ENCODE results near the gene ZNF646. TPM values are rescaled to one million over a fixed set of nuclear protein-coding genes. Genes with fewer than 3 reads are reported as not detected.
"Not testable (repeated sequence)": the region's sequence is repeated elsewhere in the genome, so short reads cannot be mapped to it uniquely, and the experiment has no call there.

Gene ZNF646
- total and polyA plus RNA-seq, 4 donors: 0.89 to 9.6 (median 4.0) TPM

GRCh38 chr16:31099860-31100638 lies 25.8 kb downstream of the ZNF646 start:
- H3K36me3 ChIP-seq (ENCODE audit: control insufficient read depth in 4 of 4, insufficient read depth in 3 of 4, low read depth in 1 of 4, low read length in 3 of 4): no peaks in the 10 kb centered on the region

GRCh38 chr16:31100876-31101641 lies 26.8 kb downstream of the ZNF646 start:
- not testable (repeated sequence) for H3K4me1 ChIP-seq (ENCODE audit: control insufficient read depth in 4 of 4, insufficient read depth in 4 of 4, low read length in 3 of 4); H3K9me3 ChIP-seq (ENCODE audit: control insufficient read depth in 4 of 4, low read length in 3 of 4); H3K36me3 ChIP-seq (ENCODE audit: control insufficient read depth in 4 of 4, insufficient read depth in 3 of 4, low read depth in 1 of 4, low read length in 3 of 4); H3K4me3 ChIP-seq (ENCODE audit: low read depth in 1 of 3, low read length in 3 of 3); DNase-seq (ENCODE audit: low spot score); H3K9ac ChIP-seq (ENCODE audit: low read depth in 1 of 2, low read length in 2 of 2); H3K27me3 ChIP-seq (ENCODE audit: control insufficient read depth in 4 of 4, insufficient read depth in 4 of 4, low read length in 3 of 4); H3K27ac ChIP-seq (ENCODE audit: low read depth in 1 of 2, low read length in 2 of 2)
- 92% methylated on average over 13 of the region's 13 CpGs for WGBS

More at GRCh38 chr16:31099860-31100638, 25.8 kb downstream of the ZNF646 start:
- Histone ChIP-seq H3K4me3 (ENCODE audit: low read depth in 1 of 3, low read length in 3 of 3) (no peak overlapping the region), H3K9ac (ENCODE audit: low read depth in 1 of 2, low read length in 2 of 2) (no peak overlapping the region), H3K27ac (ENCODE audit: low read depth in 1 of 2, low read length in 2 of 2) (no peak overlapping the region), H3K9me3 (ENCODE audit: control insufficient read depth in 4 of 4, low read length in 3 of 4) (peaks cover 0 to 3% (median 0%) of the 10 kb centered on the region in 4 donors), H3K4me1 (ENCODE audit: control insufficient read depth in 4 of 4, insufficient read depth in 4 of 4, low read length in 3 of 4) (peaks cover 0 to 7% (median 3%) of the 10 kb centered on the region in 4 donors), H3K27me3 (ENCODE audit: control insufficient read depth in 4 of 4, insufficient read depth in 4 of 4, low read length in 3 of 4) (no peaks in the 10 kb centered on the region)
- no peak for TF ChIP-seq MAX (IDR thresholded peaks at IDR 0.05)
- no peak for TF ChIP-seq HNF4A (conservative IDR thresholded peaks at IDR 0.05)
- TF ChIP-seq GABPA (IDR thresholded peaks at IDR 0.05 in 1 of 2, conservative IDR thresholded peaks at IDR 0.05 in 1 of 2): no peak
- no peak for TF ChIP-seq YY1 (IDR thresholded peaks at IDR 0.05)
- TF ChIP-seq ZBTB33 (IDR thresholded peaks at IDR 0.05): no peak
- WGBS: 74% methylated on average over 4 of the region's 4 CpGs
- DNase-seq (ENCODE audit: low spot score): no peak

- H3K27me3 ChIP-seq (ENCODE audit: control insufficient read depth in 4 of 4, insufficient read depth in 4 of 4, low read length in 3 of 4): no peaks in the 10 kb centered on the region
- peak overlapping the region; percentile 22 to 75 for H3K27ac ChIP-seq (ENCODE audit: low read depth in 1 of 2, low read length in 2 of 2)
- 5% methylated on average over 33 of the region's 33 CpGs for WGBS
- no peak overlapping the region for H3K9ac ChIP-seq (ENCODE audit: low read depth in 1 of 2, low read length in 2 of 2)
- no peaks in the 10 kb centered on the region for H3K36me3 ChIP-seq (ENCODE audit: control insufficient read depth in 4 of 4, insufficient read depth in 3 of 4, low read depth in 1 of 4, low read length in 3 of 4)
- H3K9me3 ChIP-seq (ENCODE audit: control insufficient read depth in 4 of 4, low read length in 3 of 4): no peaks in the 10 kb centered on the region
- no peak overlapping the region for H3K4me3 ChIP-seq (ENCODE audit: low read depth in 1 of 3, low read length in 3 of 3)
- peak; percentile 92 for DNase-seq (ENCODE audit: low spot score)
- H3K4me1 ChIP-seq (ENCODE audit: control insufficient read depth in 4 of 4, insufficient read depth in 4 of 4, low read length in 3 of 4): peaks cover 0 to 26% (median 17%) of the 10 kb centered on the region in 4 donors
- no peak for TF ChIP-seq MAX (IDR thresholded peaks at IDR 0.05)
- TF ChIP-seq ZBTB33 (IDR thresholded peaks at IDR 0.05): peak; percentile 54
- peak in 1 of 2 donors; percentile 68 for TF ChIP-seq EGR1 (IDR thresholded peaks at IDR 0.05; ENCODE audit: low read depth in 2 of 2)
- TF ChIP-seq HNF4A (conservative IDR thresholded peaks at IDR 0.05): peak in 1 of 2 donors; percentile 72
- TF ChIP-seq CTCF (IDR thresholded peaks at IDR 0.05; ENCODE audit: low read depth, low read length, missing input control): peak; percentile 82
- peak; percentile 36 for TF ChIP-seq REST (IDR thresholded peaks at IDR 0.05)
- peak; percentile 60 for TF ChIP-seq YY1 (IDR thresholded peaks at IDR 0.05)
- no peak for TF ChIP-seq ATF3 (IDR thresholded peaks at IDR 0.05)
- TF ChIP-seq RAD21 (IDR thresholded peaks at IDR 0.05): peak; percentile 69 to 77
- peak; percentile 88 to 93 for TF ChIP-seq RXRA (IDR thresholded peaks at IDR 0.05)
- TF ChIP-seq GABPA (IDR thresholded peaks at IDR 0.05 in 1 of 2, conservative IDR thresholded peaks at IDR 0.05 in 1 of 2): peak in 1 of 2 donors; percentile 52
These were observed 31.5 kb downstream of the ZNF646 start for GRCh38 chr16:31105677-31106213.

All from liver (tissue), 9 donors.